ENCODE measurements around the gene PACS1.

DNA sequence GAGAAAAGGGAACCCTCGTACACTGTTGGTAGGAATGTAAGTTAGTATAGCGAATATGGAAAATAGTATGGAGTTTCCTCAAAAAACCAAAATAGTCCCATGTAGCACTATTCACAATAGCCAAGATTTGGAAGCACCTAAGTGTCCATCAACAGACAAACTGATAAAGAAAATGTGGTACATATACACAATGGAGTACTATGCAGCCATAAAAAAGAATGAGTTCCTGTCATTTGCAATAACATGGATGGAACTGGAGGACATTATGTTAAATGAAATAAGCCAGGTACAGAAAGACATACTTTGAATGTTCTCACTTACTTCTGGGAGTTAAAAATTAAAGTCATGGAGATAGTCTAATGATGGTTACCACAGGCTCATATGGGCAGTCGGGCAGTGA lies 134.3 kb downstream of the PACS1 start:
- TF ChIP-seq, protein P1, sequence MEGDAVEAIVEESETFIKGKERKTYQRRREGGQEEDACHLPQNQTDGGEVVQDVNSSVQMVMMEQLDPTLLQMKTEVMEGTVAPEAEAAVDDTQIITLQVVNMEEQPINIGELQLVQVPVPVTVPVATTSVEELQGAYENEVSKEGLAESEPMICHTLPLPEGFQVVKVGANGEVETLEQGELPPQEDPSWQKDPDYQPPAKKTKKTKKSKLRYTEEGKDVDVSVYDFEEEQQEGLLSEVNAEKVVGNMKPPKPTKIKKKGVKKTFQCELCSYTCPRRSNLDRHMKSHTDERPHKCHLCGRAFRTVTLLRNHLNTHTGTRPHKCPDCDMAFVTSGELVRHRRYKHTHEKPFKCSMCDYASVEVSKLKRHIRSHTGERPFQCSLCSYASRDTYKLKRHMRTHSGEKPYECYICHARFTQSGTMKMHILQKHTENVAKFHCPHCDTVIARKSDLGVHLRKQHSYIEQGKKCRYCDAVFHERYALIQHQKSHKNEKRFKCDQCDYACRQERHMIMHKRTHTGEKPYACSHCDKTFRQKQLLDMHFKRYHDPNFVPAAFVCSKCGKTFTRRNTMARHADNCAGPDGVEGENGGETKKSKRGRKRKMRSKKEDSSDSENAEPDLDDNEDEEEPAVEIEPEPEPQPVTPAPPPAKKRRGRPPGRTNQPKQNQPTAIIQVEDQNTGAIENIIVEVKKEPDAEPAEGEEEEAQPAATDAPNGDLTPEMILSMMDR (optimal IDR thresholded peaks at IDR 0.05 in 1 of 3, IDR thresholded peaks at IDR 0.05 in 1 of 3, conservative IDR thresholded peaks at IDR 0.05 in 1 of 3; ENCODE audit: extremely low read depth in 1 of 3, insufficient read depth in 2 of 3, low read length in 3 of 3), result no peak
- no peak for TF ChIP-seq EZH2 (IDR thresholded peaks at IDR 0.05; ENCODE audit: low read length)
